Skin of body (tissue), 2 donors: ENCODE measurements around the gene OTULIN. TPM values are rescaled to one million over a fixed set of nuclear protein-coding genes. Genes with fewer than 3 reads are reported as not detected.

Experiments used
- DNase-seq: peaks from one replicate; lab custom pipeline; 2025; lab: John Stamatoyannopoulos, UW
- total RNA-seq: library from RNA; depleted of rRNA; stranded (reverse); fragments of >200 nt; gene quantifications from one replicate; pipeline ENCODE4 v1.2.3, GENCODE V29; 2014

OTULIN gene
- total RNA-seq, result 21.4 TPM

GRCh38 chr5:14664270-14665100 lies at the start of gene OTULIN:
Gene OTULIN, plus strand, starts transcription at chr5:14664718. Its CDS starts 108 bp downstream, at chr5:14664826.
- peak; percentile 84 for DNase-seq

GRCh38 chr5:14615365-14615764 lies 49.2 kb upstream of the OTULIN start:
- DNase-seq, result no peak

- DNase-seq, result no peak
These were observed 47.1 kb upstream of the OTULIN start for GRCh38 chr5:14617441-14617840.

- no peak for DNase-seq
These were observed 37.2 kb upstream of the OTULIN start for GRCh38 chr5:14627270-14627669.

GRCh38 chr5:14628346-14628745 lies 36.2 kb upstream of the OTULIN start:
- DNase-seq, result no peak

- DNase-seq, result no peak
These were observed 33.8 kb upstream of the OTULIN start for GRCh38 chr5:14630671-14631070.

GRCh38 chr5:14635656-14636055 lies 28.9 kb upstream of the OTULIN start:
- DNase-seq, result no peak

GRCh38 chr5:14640765-14641164 lies 23.8 kb upstream of the OTULIN start:
- no peak for DNase-seq

GRCh38 chr5:14644623-14645237 lies 19.8 kb upstream of the OTULIN start:
- DNase-seq, result no peak

- no peak for DNase-seq
These were observed 14.5 kb upstream of the OTULIN start for GRCh38 chr5:14650052-14650451.

GRCh38 chr5:14655146-14655741 lies 9.3 kb upstream of the OTULIN start:
- no peak for DNase-seq

- DNase-seq, result no peak
These were observed 7.6 kb upstream of the OTULIN start for GRCh38 chr5:14656898-14657297.

- no peak for DNase-seq
These were observed 4.5 kb upstream of the OTULIN start for GRCh38 chr5:14659821-14660607.

GRCh38 chr5:14660833-14661232 lies 3.7 kb upstream of the OTULIN start:
- no peak for DNase-seq

GRCh38 chr5:14662721-14663260 lies 1.7 kb upstream of the OTULIN start:
- no peak for DNase-seq

- DNase-seq, result peak; percentile 29
These were observed 716 bp upstream of the OTULIN start for GRCh38 chr5:14663734-14664269.

GRCh38 chr5:14665101-14665822 lies 744 bp downstream of the OTULIN start:
- peak; percentile 28 for DNase-seq

GRCh38 chr5:14665949-14666348 lies 1.4 kb downstream of the OTULIN start:
- DNase-seq, result no peak

GRCh38 chr5:14666357-14666756 lies 1.8 kb downstream of the OTULIN start:
- no peak for DNase-seq

- DNase-seq, result no peak
These were observed 2.8 kb downstream of the OTULIN start for GRCh38 chr5:14667290-14667689.
